GM11168 (cell line): Measurements from ENCODE around the gene APLNR.

Experiments
- in situ Hi-C: fragments of 300-500 bp; cut with MboI; formaldehyde crosslinking; loops from one replicate; pipeline ENCODE4 v1.12.0; 2022; ENCODE audit warnings: low sequenced_read_pairs; ENCODE audit not compliant: unreplicated experiment

The APLNR gene

GRCh38 chr11:57190548-57190947 is 46.5 kb downstream of the APLNR start:
- in situ Hi-C loops = no loop called here
